HG03108 (cell line): ENCODE data around the gene CCDC102A.

Source experiments
- ATAC-seq: cut with Tn5 transposase; IDR thresholded peaks from one replicate; pipeline ENCODE4 v1.9.1; 2021; ENCODE audit warnings: moderate library complexity; ENCODE audit not compliant: unreplicated experiment

Gene CCDC102A

DNA sequence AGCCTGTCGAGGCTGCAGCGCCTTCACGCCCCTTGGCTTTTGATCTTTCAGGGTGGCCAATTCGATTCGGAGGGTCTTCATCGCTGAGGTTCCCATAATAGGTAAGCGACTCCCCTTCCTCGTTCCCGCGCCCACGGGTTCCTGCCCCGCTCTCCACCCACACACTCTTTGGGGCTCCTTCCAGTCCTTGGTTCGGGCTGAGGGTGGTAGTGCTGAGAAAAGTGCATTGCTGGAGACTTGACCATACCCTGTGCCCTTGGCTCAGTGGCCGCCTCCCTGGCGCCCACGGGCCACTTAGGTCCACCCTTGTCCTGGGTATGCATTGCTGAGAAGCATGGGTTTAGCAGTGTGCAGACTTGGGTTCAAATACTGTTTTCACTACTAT, 73.4 kb downstream of the CCDC102A start:
- no peak for ATAC-seq

DNA sequence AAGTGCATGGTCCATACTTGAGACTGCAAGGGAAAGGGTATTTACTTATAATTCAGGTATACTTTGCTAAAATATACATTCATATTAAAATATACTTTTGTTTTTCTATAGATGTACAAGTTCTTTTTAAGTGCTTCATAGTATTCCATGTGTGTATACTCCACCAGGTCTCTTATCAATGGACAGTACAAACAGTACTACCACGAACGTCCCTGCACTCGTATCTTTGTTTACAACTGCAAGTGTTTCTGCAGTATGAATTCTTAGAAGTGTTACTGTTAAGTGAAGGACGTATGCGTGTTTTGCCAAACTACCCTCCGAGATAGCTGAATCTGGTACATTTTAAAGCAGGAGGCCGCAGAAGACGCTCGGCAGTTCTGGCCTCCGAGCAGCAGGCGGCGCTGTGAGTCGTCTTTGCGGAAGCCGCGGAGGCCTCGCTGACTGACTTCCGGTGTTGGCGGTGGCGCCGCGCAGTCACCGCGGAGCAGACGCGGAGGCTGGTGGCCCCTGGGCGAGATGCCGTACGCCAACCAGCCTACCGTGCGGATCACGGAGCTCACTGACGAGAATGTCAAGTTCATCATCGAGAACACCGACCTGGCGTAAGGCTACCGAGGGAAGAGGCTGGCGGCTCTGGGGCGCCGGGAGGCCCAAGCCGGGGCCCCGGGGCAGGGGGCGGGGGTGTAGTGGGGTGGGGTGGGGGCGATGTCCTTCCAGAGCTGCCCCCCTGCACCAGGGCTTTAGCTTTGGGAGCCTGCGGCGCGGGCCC, 74.0 kb downstream of the CCDC102A start, which contains the start of gene POLR2C:
Gene POLR2C, plus strand, starts transcription at position 471 of the 769 bp plus-strand sequence. Its CDS starts 46 bp downstream, at position 517.
- peak; percentile 94 for ATAC-seq
